Glomerular visceral epithelial cell (primary cell): ENCODE data around the gene SOSTDC1.

ENCODE experiments used
- DNase-seq: peaks from one replicate; pipeline ENCODE4 v3.0.0-alpha.2; 2016; ENCODE audit errors: extremely low spot score

Gene SOSTDC1

DNA sequence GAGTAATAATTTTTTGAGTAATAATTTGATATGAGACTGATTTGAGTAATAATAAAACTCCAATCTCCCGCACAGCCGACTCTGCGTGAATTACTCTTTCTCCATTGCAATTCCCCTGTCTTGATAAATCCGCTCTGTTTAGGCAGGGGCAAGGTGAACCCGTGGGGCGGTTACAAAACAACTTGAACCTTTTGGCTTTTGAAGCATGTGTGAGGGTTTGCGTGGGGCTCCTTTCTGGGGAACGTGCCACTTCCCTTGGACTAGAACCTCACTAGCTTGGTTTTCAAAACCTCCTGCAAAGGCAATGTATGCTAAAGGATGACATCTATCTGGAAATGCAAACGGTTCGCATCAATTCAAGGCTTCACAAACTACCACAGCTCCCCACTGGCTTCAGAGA lies 45.7 kb downstream of the SOSTDC1 start:
- no peak for DNase-seq

DNA sequence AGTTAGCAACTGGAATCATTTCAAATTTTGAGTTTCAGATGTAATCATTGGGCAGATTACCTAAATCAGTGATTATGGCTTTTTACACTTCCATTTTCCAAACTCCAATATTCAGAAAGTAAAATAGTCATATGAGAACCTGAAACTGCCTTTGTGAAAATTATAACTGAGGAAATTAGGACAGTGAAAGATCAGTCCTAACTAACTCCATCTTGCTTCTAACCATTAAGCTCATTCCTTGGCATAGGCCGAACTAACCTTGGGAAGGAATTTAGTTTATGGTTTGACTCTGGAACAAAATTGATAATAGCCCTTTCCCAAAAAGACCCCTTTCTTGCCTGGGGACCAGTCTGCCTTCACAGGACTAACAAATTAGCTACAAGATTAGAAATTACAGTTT lies 46.4 kb downstream of the SOSTDC1 start:
- DNase-seq: no peak

DNA sequence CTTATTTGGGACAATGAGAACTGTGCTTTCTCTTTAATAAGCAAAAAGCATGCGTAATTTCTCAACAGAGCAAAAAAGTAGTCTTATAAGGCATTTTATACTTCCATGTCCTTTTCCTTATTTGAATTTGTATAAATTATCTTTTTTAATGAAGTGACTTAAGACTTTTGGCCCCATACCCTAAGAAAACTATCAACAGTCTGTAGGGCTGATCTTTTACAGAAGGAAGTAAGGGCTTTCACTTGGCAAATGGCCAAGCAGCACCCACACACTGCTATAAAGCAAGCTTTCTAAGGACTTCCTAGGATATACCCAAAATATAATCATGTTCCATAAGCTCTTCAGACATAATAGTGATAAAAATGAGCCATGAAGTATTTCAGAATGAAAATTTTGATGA lies 47.6 kb downstream of the SOSTDC1 start:
- DNase-seq: no peak

DNA sequence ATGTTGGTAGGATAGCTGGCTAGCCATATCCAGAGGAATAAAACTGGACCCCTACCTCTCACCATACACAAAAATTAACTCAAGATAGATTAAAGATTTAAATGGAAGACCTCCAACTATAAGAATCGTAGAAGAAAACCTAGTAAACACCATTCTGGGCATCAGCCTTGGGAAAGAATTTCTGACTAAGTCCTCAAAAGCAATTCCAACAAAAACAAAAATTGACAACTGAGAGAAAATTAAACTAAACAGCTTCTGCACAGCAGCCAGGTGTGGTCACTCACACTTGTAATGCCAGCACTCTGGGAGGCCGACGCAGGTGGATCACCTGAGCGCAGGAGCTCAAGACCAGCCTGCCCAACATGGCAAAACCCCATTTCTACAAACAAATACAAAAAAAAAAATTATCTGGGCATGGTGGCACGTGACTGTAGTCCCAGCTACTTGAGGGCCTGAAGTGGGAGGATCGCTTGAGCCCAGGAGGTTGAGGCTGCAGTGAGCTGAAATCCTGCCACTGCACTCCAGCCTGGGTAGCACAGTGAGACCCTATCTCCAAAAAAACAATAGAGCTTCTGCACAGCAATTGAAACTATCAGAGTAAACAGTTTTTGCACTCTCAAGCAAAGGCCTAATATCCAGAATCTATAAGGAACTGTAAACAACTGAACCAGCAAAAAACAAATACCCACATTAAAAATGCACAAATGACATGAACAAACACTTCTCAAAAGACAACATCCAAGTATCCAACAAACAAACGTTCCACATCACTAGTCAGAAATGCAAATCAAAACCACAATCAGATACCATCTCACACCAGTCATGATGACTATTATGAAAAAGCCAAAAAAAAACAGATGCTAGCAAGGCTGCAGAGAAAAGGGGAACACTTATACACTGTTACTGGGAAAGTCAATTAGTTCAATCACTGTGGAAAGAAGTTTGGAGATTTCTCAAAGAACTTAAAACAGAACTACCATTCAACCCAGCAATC lies 49.0 kb downstream of the SOSTDC1 start:
- DNase-seq: peak; percentile 17

DNA sequence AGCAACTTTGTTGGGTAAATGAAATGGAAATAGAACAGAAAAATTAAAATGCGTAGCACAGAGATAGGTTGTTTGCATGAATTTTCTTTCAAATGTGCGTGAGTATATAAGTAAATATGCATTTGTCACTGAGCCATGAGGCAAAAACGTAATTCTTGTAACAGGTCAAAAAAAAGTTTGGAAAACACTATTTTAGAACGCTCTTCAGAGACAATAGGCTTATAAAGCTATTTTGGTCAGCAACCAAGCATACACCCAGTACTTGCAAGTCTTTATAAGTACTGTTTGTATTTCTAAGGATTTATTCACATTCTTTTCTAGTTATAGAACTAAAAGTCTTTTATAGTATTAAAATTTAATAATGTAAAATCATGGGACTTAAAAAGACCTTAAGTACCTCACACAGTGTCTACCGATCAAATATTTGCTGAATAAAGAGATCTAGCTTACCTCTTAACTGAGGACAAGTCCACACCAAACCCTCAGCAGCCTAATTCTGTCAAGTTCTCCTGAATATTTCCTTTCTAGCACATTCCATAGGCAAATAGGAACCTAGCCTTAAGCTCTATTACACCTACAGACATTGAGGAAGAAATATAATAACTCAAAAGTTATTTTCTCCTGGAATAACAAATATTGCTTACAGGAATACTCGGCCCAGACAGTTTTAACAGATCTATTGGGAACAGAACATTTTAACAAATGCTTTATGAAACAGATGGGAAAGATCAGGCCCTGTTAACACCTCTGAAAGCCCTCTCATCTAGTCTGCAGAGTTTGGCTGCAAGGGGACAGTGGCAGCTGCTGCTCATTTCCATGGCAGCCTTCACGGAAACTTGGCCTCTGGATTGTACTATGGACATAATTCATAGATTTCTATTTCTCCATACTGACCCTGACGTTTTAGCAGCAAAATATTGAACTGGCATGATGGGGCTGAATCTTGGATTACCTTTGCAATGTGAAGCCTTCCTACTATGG lies 53.0 kb downstream of the SOSTDC1 start:
- DNase-seq: no peak
